Aorta (tissue), 5 donors: Measurements from ENCODE around the gene ERLIN1. TPM values are rescaled to one million over a fixed set of nuclear protein-coding genes. Genes with fewer than 3 reads are reported as not detected.

Experiments
- ATAC-seq: fragments of 200-7000 bp; cut with Tn5 transposase; one replicate; pipeline ENCODE4 v1.9.1; 2022; ENCODE audit warnings: moderate library complexity; ENCODE audit not compliant: low FRiP score
- DNase-seq, 2 donors: peaks; one replicate each; pipeline ENCODE4 v3.0.0-alpha.2; 2020
- H3K27ac ChIP-seq, 2 donors: one replicate each; pipeline ENCODE4 v1.5.1; 2013; ENCODE audit warnings: low read length in 2 of 2, mild to moderate bottlenecking in 2 of 2, moderate library complexity in 2 of 2, control low read depth in 1 of 2, inconsistent platforms in 1 of 2, low read depth in 1 of 2
- H3K27me3 ChIP-seq, 2 donors: one replicate each; pipeline ENCODE4 v1.6.1; 2013; ENCODE audit warnings: control low read depth in 1 of 2, low read length in 1 of 2, mild to moderate bottlenecking in 1 of 2, moderate library complexity in 1 of 2; ENCODE audit not compliant: insufficient read depth in 2 of 2, control insufficient read depth in 1 of 2
- H3K36me3 ChIP-seq, 2 donors: one replicate each; pipeline ENCODE4 v1.6.1; 2013; ENCODE audit warnings: control low read depth in 1 of 2, low read length in 1 of 2, mild to moderate bottlenecking in 1 of 2; ENCODE audit not compliant: insufficient read depth in 2 of 2, control insufficient read depth in 1 of 2
- H3K4me1 ChIP-seq, 2 donors: one replicate each; pipeline ENCODE4 v1.6.1; 2013; ENCODE audit warnings: low read length in 2 of 2, control low read depth in 1 of 2, mild to moderate bottlenecking in 1 of 2, moderate library complexity in 1 of 2; ENCODE audit not compliant: insufficient read depth in 2 of 2, control insufficient read depth in 1 of 2
- H3K4me3 ChIP-seq, 2 donors: one replicate each; pipeline ENCODE4 v1.5.1; 2013; ENCODE audit warnings: low read length in 2 of 2, control low read depth in 1 of 2, mild to moderate bottlenecking in 1 of 2
- H3K9me3 ChIP-seq: one replicate; pipeline ENCODE4 v1.6.1; 2013; ENCODE audit warnings: mild to moderate bottlenecking, low read length; ENCODE audit not compliant: control insufficient read depth
- WGBS, 2 donors: extraction: QIAGEN DNeasy Blood & Tissue Kit; methylation state at CpG; one replicate each; pipeline ENCODE4 v1.1.7; 2013; 5-methylcytosine and 5-hydroxymethylcytosine counted together
- intact Hi-C, 2 donors: fragments of 100-400 bp; cut with DNase I; formaldehyde crosslinking; loops; one replicate each; pipeline versions ENCODE4 v1.14.2 to v1.15.0; 2022
- polyA plus RNA-seq, 2 donors: library from polyadenylated mRNA; stranded (reverse); fragments of 200-250 nt; gene quantifications; one replicate each; pipeline ENCODE4 v1.2.3, GENCODE V29; 2013
- total RNA-seq, 2 donors: library from RNA; stranded (reverse); fragmentation: NEBNext Ultra II Directional; extraction: Animal tissue kit (Norgen Biotek cat#: 25700); gene quantifications; one replicate each; pipeline ENCODE4 v1.2.1, GENCODE V29; 2021
- donor health status: healthy with polysubstance abuse.
- donor health status: Bipolar disorder and iron deficiency.
- donor health status: DM: no; HTN: no; CAD: no.
- donor health status: DM: no; HTN: no; CAD: no.
- donor health status: DM: yes; HTN: yes; CAD: no.

The ERLIN1 gene
- total and polyA plus RNA-seq, 4 donors, result 5.9 to 20.7 (median 9.9) TPM

DNA sequence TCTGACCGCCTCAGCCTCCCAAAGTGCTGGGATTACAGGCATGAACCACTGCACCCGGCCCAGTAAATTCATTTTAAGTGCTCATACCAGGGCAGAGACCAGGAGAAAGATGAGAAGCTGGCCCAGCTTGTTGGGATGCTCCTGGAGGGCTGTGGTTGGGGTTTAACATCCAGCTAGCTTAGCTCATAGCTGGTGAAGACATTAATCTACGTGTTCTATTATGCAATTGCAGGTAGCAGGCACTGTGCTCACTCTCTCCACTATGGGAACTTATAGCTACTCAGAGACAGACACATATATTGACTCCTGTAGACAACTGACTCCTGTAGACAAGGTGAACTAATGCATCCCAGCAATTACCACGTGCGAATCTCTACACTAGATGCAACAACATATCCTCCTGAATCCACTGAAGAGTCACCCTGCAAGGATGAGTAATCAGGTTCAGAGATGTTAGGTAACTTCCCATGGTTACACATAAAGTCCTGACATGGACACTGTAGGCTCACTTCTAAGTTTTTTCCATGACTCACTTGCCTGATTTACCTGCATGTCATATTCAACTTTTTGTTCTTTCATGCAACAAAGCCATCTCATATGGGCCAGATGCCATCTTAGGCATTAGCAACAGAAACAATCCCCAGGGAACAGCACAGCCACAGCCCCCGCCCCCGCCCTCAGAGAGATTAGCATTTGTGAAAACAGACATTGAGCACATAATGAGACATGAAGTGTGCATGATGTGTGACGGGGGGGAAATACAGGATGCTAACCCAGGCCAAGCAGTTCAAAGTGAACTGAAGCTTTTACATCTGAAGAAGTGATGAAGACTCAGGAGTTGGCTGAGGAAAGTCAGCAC, 37.2 kb downstream of the ERLIN1 start:
- Histone ChIP-seq H3K27ac (no peak overlapping the region), H3K27me3 (no peaks in the 10 kb centered on the region), H3K4me1 (no peaks in the 10 kb centered on the region), H3K4me3 (no peak overlapping the region), H3K9me3 (no peaks in the 10 kb centered on the region), H3K36me3 (peaks cover 8 to 10% of the 10 kb centered on the region in 2 donors)
- ATAC-seq (no peak), DNase-seq (no peak)
- WGBS, 2 donors, result 82 to 85% methylated on average over 8 of the region's 8 CpGs
- intact Hi-C loops, result no loop called here

DNA sequence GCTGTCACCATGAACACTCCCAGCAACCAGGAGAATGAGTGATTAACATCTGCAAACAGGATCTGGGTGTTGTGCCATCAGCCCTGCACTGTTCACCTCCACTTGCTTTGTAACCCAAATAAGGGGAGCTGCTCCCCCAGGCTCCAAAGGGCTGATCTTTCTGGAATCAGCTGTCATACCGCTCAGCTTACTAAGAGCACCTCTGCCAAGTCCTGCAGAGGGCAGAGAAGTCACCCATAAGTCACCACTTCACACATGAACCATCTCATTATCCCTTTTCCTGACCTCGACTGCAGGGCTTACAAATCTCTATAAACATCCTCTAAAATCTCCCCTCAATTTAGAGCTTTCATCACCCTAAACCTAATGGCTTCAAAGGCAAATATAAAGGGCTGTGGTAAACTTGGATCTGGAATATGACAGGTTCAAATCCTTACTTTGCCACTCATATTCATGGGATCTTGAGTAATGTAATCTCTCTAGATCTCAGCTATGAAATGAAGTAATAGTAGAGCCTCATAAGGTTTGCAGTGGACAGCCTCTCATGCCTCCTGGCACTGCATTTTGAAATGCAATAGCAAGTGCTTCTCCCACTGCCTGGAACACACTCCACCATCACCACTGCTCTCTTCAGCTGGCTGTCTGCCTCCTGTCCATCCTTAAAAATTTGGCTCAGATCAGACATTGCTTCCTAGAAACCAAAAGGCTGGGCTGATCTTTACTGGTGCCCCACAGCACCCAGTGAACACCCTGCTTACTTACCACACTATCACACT, 38.8 kb downstream of the ERLIN1 start:
- ATAC-seq (no peak), DNase-seq (no peak)
- H3K9me3 ChIP-seq, result no peaks in the 10 kb centered on the region
- no peaks in the 10 kb centered on the region for H3K4me1 ChIP-seq
- no peak overlapping the region for H3K27ac ChIP-seq
- intact Hi-C loops, result no loop called here
- 28 to 42% methylated on average over 2 of the region's 2 CpGs for WGBS, 2 donors
- no peaks in the 10 kb centered on the region for H3K27me3 ChIP-seq
- H3K36me3 ChIP-seq, result peaks cover 4 to 8% of the 10 kb centered on the region in 2 donors
- no peak overlapping the region for H3K4me3 ChIP-seq

DNA sequence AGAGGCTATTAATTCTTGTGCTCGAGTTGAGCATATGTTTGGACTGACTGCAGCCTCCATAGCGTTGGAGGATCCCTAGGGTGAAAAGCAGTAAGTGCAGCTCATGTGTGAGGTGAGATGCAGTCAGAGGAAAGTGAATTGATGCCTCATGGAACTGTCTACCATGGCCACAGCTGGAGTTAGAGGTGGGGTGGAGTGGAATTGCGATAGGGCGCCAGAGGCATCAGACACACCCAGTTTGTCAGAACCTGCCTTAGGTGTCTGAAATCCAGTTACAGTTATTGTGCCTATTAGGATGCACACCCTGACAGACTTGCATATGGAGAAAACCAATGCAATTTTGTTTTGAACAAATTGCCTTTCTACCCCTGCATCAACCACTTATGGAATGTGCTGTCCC, 39.4 kb downstream of the ERLIN1 start:
- DNase-seq, result no peak
- WGBS, 2 donors, result 67 to 70% methylated on average over 4 of the region's 4 CpGs
- Histone ChIP-seq H3K27me3 (no peaks in the 10 kb centered on the region), H3K4me1 (no peaks in the 10 kb centered on the region), H3K36me3 (peaks cover 4 to 8% of the 10 kb centered on the region in 2 donors), H3K4me3 (no peak overlapping the region), H3K9me3 (no peaks in the 10 kb centered on the region), H3K27ac (no peak overlapping the region)
- intact Hi-C loops, result no loop called here
- ATAC-seq, result no peak

DNA sequence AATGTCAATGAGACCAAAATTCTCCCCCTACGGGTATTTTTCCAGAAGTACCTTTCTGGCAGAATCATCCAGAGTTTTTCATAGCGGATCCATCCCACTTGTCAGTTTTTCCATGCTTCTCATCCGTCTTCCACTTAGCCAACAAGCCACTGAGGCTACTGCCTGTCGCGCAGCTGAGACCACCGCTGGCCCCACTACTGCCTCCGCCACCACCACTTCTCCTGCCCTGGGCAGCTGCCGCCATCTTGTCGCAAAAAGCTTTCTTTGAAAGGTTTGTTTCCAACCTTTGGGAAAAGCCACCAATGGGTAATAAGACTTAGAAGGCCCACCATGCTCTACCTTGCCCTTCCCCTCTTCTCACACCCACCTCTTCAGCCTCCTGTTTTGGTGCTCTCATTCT, 42.1 kb downstream of the ERLIN1 start:
- no peak for ATAC-seq
- WGBS, 2 donors, result 96 to 97% methylated on average over 9 of the region's 9 CpGs
- no peaks in the 10 kb centered on the region for H3K9me3 ChIP-seq
- H3K4me1 ChIP-seq, result no peaks in the 10 kb centered on the region
- H3K27me3 ChIP-seq, result no peaks in the 10 kb centered on the region
- intact Hi-C loops, result no loop called here
- H3K36me3 ChIP-seq, result peaks cover 0 to under 1% of the 10 kb centered on the region in 2 donors
- no peak overlapping the region for H3K27ac ChIP-seq
- H3K4me3 ChIP-seq, result no peak overlapping the region
- no peak for DNase-seq

DNA sequence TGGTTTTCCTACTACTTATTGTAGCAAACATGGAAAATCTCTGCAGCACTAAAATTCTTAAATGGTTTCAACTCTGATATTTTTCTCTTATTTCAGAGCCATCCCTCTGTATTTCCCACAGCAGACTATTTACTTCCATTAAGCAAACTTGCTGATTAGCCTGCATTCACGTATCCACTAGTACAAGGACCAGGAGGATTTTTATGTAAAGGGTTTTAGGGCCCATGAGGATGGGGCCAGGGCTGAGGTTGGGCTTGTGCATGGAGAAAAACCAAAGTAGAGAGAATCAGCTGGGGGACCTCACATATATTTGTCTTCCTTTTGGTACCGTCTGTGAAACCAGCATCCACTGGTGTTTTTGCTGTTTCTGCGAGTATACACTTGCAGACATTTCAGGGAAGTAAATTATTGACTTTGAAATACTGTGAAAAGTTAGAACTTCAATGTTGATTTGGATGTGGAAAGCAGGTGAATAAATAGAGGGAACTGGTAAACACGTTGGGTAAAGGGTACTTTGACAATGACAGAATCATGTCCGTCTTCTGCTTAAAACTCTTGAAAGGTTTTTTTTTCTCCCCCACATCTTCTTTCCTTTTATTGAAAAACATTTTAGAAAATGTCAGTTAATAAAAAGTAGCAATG, 44.3 kb downstream of the ERLIN1 start:
- DNase-seq (no peak), ATAC-seq (no peak)
- Histone ChIP-seq H3K27me3 (no peaks in the 10 kb centered on the region), H3K9me3 (no peaks in the 10 kb centered on the region), H3K4me1 (no peaks in the 10 kb centered on the region), H3K4me3 (no peak overlapping the region), H3K27ac (no peak overlapping the region), H3K36me3 (no peaks in the 10 kb centered on the region)
- 55 to 63% methylated on average over 5 of the region's 5 CpGs for WGBS, 2 donors
- intact Hi-C loops, result no loop called here

DNA sequence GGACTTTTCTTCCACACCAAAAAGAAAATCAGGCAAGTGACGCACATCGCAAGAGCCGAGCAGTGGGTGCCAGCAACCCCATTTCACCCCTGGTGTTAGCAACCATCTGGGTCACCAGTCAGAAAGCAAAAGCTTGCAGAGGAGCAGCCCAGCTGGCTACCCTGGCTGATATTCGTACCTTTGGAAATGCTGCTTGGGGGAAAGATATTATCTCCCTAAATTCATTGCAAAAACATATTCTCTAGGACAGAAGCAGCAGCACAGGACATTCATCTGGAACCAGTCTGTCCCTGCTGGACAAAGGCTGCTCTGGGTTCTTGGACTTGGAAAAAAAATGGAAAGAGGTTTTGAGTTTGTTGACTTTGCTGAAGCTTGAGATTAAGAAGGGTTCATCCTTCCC, 45.8 kb downstream of the ERLIN1 start:
- Histone ChIP-seq H3K36me3 (no peaks in the 10 kb centered on the region), H3K4me1 (no peaks in the 10 kb centered on the region), H3K27me3 (no peaks in the 10 kb centered on the region), H3K27ac (no peak overlapping the region), H3K9me3 (peaks cover 1% of the 10 kb centered on the region), H3K4me3 (no peak overlapping the region)
- DNase-seq, result no peak
- ATAC-seq, result no peak
- intact Hi-C loops, result no loop called here
- 61 to 64% methylated on average over 4 of the region's 4 CpGs for WGBS, 2 donors

DNA sequence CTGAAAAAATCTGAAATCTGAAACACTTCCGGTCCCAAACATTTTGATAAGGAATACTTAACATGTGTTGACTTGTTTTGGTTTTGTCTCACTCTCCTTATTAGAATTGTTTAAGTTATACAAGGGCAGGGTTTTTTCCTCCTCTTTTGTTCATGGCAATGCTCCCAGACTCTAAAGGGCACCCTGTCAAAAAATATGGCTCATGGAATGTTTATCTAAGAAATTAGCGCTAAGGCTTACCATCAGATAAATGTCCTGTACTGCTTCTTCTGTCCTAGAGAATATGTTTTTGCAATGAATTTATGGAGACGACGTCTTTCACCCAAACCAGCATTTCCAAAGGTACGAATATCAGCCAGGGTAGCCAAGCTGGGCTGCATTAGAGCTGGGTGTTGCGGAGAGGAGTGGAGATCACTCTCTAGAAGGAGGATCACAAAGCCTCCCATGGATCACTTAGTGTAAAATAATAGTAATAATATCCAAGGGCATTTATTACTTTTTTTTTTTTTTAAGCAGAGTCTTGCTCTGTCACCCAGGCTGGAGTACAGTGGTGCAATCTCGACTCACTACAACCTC, 46.8 kb downstream of the ERLIN1 start:
- WGBS, 2 donors, result 25 to 27% methylated on average over 7 of the region's 7 CpGs

DNA sequence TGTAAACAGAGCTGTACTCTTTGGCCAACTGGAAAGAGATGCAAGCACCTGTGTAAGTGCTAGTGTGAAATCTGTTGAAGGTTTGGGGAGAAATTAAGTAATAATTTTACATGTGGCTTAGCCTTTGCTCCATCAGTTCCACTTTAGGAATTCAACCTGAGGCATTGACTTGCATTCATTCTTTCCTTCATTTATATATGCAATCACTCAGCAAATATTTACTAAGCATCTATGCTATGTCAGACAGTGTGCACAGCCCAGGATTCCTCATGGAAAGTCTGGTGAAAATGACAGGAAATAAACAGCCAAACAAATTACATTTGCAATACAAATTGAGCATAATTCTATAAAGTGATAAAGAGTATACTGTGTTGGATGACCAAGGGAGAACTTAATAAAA, 50.3 kb downstream of the ERLIN1 start:
- no peak for DNase-seq
- no peaks in the 10 kb centered on the region for H3K27me3 ChIP-seq
- no peak for ATAC-seq
- intact Hi-C loops, result no loop called here
- H3K4me1 ChIP-seq, result no peaks in the 10 kb centered on the region
- H3K4me3 ChIP-seq, result no peak overlapping the region
- H3K9me3 ChIP-seq, result peaks cover 2% of the 10 kb centered on the region
- no peak overlapping the region for H3K27ac ChIP-seq
- no peaks in the 10 kb centered on the region for H3K36me3 ChIP-seq

More for the DNA sequence above, 46.8 kb downstream of the ERLIN1 start:
- no peak overlapping the region for H3K27ac ChIP-seq
- no peaks in the 10 kb centered on the region for H3K4me1 ChIP-seq
- H3K4me3 ChIP-seq, result no peak overlapping the region
- no peaks in the 10 kb centered on the region for H3K27me3 ChIP-seq
- no peak for ATAC-seq
- H3K9me3 ChIP-seq, result peaks cover 2% of the 10 kb centered on the region
- H3K36me3 ChIP-seq, result no peaks in the 10 kb centered on the region
- DNase-seq, result no peak
- intact Hi-C loops, result no loop called here
